PC-3 (cell line): ENCODE data around the gene OR5H2.

Source experiments
- CTCF ChIP-seq: fragments of 300-600 bp; sonication (generic); conservative IDR thresholded peaks from 2 replicates; pipeline ENCODE4 v1.5.1; 2017; ENCODE audit warnings: antibody characterized with exemption, low read depth, mild to moderate bottlenecking, low read length
- EZH2 ChIP-seq: fragments of 300-600 bp; sonication (generic); IDR thresholded peaks from one replicate; pipeline ENCODE4 v1.6.1; 2017; ENCODE audit warnings: antibody characterized with exemption, mild to moderate bottlenecking, low read length; ENCODE audit not compliant: unreplicated experiment
- EZH2phosphoT487 ChIP-seq: fragments of 300-600 bp; sonication (generic); IDR thresholded peaks from 2 replicates; pipeline ENCODE4 v1.6.1; 2018; ENCODE audit warnings: mild to moderate bottlenecking, antibody characterized with exemption, low read length, borderline replicate concordance

- TF ChIP-seq CTCF (no peak), EZH2 (no peak), EZH2phosphoT487 (no peak)
These were observed 41.1 kb downstream of the OR5H2 start for GRCh38 chr3:98323425-98323824.
